NOMO-1 treated with DMSO at 0.1 percent for 48 hours (cell line): Measurements from ENCODE around the gene AKAP10.
A peak's percentile ranks its signal among the peaks of the same experiment; 100 is the strongest.
"Not testable (repeated sequence)": the region's sequence is repeated elsewhere in the genome, so short reads cannot be mapped to it uniquely, and the experiment has no call there.

Experiments
- DNase-seq: peaks from one replicate; lab custom pipeline; 2025; ENCODE audit not compliant: unreplicated experiment; lab: John Stamatoyannopoulos, UW

AKAP10 gene

GRCh38 chr17:19933628-19934027 lies 44.0 kb downstream of the AKAP10 start:
- no peak for DNase-seq

DNA sequence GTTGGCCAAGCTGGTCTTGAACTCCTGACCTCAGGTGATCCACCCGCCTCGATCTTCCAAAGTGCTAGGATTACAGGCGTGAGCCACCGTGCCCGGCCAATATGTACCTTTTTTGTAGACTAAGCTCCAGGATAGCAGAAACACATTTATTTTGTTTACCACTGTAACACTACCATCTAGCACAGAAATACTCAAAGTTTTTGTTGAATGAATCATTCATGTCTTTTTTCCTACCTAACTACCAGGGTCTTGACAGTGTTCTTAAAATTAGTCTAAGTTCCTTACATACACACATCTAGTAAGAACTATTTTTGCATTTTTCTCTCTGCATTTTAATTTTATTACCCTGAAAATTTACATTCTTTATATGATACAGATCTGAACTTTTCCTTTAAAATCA lies 44.4 kb downstream of the AKAP10 start:
- no peak for DNase-seq

DNA sequence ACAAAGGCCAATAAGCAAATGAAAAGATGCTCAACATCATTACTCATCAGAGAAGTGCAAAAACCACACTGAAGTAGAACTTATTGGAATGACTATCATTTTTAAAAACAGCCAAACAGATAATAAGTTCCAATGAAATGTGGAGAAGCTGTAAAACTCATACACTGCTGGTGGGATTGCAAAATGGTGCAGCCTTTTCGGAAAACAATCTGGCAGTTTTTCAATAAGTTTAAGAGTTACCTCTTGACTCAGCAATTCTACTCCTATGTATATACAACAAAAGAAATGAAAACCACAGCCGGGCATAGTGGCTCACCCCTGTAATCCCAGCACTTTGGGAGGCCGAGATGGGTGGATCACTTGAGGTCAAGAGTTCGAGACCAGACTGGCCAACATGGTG lies 49.3 kb downstream of the AKAP10 start:
- DNase-seq: no peak

GRCh38 chr17:19915245-19915978 lies 62.2 kb downstream of the AKAP10 start:
- no peak for DNase-seq

GRCh38 chr17:19911033-19911432 lies 66.6 kb downstream of the AKAP10 start:
- no peak for DNase-seq

DNA sequence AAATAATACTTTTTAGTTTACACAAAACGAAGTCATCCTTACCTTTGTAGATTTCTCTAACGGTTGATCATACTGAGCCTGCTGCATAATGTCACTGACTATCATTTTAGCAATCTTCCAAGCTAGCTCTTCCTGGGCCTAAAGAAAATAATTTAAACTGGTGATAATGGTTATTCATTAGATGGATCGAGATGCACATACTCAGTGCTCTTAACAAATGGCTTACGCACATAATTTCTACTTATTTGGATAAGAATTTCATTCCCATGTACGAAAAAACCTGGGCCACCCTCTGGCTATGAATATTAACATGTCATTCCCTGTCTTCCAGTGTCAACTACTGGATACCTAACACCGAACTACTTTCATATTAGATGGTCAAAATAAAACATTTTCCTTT lies 68.5 kb downstream of the AKAP10 start:
- no peak for DNase-seq

DNA sequence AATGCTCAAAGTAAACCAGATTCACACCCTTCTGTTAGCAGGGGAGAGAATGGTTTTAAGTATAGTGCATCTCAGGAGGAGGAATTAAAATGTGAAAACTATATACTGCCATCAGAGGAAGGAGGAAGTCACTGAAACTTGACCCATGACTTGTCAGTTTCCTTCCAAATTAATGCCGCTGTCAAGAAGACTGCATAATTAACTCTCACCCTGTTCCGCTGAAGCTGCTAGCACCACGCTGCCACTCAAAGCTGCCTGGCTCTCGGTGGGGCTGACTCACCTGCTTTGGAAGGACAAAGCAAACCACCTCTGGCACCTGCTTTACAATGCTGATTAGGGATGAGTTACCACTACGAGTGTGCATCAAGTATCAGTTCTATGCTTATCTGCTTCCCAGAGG lies 72.1 kb downstream of the AKAP10 start:
- DNase-seq: peak; percentile 45

- DNase-seq: no peak
These were observed 72.7 kb downstream of the AKAP10 start for GRCh38 chr17:19904924-19905323.

- DNase-seq: no peak
These were observed 73.2 kb downstream of the AKAP10 start for GRCh38 chr17:19904412-19904811.

GRCh38 chr17:19900809-19901208 lies 76.8 kb downstream of the AKAP10 start:
- no peak for DNase-seq

DNA sequence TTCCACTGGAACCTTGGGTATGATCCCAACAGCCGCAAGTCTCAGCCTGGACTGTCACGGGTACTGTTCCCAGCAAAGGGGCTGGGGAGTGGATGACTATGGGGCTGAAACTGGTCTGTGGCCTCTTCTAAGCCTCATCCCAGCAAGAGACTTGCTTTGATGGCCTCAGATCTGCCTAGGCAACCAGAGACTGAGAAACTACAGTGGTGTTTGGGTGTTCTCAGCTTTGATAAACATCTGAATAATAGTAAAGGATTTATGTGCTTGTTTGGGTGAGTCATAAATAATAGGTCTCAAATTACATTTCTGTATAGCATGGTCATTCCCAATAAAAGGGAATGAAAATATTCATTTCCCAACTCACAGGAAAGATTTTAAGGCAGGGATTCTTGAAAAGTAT lies 79.7 kb downstream of the AKAP10 start:
- no peak for DNase-seq

- DNase-seq: no peak
These were observed 80.4 kb downstream of the AKAP10 start for GRCh38 chr17:19897090-19897837.

DNA sequence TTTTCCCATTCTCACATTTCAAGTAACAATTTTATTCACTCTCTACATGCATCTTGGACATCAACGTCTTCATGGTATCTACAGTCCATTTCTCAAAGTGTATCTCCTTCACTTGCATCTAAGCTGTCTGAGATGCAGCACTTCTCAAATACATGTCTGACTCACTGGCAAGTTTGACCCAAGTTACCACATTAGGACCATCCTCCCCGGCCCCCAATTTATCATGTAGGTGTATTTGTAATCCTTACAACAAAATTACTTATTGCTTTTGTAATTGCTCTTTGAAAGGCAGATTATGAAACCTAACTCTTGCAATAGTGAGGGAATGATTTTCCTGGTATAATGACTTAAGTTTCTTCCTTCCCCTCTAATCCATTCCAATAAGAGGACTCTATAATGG lies 80.9 kb downstream of the AKAP10 start:
- DNase-seq: no peak

DNA sequence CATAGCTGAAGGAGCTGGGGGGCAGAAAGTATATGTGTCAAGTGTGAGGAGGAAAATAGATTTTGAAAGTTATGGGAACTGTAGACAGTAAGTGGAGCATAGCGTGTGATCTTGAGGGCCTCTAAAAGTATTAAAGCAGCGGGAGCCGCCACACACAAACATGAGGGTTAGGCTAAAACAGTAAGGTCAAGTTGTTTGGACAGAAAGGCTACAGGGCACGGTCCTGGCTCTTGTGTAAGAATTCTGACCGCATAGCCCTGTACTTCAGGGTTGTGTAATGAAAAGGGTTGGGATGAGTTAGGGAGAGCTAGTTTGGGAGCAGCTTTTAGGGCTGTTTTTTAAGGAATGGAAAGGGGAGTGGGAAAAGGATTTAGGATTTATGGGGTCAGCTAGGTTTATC lies 87.1 kb downstream of the AKAP10 start:
- DNase-seq: not testable (repeated sequence)

GRCh38 chr17:19890001-19890400 lies 87.6 kb downstream of the AKAP10 start:
- DNase-seq: not testable (repeated sequence)

- no peak for DNase-seq
These were observed 91.5 kb downstream of the AKAP10 start for GRCh38 chr17:19886116-19886515.

DNA sequence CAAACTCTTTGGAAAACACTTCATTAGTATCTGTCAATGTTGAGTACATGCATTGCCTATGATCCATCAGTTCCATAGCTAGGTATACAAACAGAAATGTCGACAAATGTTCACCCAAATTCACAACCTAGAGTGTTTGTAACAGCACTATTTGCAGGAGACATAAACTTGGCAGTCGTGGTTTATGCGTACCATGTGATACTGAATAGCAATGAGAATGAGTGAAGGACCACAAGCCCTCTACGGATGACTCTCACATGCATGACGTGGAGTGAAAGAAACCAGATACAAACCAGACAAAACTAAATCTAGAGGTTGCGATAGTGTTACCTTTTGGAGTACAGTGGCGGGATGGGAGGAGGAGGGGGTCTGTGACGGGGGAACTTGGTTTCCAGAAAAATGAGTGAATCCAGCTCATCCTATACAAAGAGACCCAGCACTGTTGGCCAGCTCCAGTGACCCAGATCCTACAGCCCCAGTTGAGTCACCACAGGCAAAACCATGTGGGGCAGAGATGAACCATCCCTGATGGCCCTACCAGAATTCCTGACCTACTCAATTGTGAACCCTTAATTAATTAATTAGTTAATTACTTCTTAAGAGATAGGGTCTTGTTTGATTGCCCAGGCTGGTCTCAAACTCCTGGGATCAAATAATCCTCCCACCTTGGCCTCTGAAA lies 94.0 kb downstream of the AKAP10 start:
- DNase-seq: no peak

DNA sequence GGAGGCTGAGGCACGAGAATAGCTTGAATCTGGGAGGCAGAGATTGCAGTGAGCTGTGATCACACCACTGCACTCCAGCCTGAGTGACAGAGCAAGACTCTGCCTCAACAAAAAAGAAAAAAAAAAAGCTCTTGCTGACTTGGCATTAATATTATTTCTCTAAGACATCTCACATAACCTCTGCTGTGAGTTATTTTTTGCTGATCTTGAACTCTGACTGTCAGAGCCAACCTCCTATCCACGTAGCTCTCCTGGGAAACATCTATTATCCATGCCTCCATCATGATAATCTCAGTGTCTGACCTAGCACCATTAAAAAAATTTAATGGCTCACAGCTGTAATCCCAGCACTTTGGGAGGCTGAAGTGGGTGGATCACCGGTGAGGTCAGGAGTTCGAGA lies 97.2 kb downstream of the AKAP10 start:
- DNase-seq: no peak

DNA sequence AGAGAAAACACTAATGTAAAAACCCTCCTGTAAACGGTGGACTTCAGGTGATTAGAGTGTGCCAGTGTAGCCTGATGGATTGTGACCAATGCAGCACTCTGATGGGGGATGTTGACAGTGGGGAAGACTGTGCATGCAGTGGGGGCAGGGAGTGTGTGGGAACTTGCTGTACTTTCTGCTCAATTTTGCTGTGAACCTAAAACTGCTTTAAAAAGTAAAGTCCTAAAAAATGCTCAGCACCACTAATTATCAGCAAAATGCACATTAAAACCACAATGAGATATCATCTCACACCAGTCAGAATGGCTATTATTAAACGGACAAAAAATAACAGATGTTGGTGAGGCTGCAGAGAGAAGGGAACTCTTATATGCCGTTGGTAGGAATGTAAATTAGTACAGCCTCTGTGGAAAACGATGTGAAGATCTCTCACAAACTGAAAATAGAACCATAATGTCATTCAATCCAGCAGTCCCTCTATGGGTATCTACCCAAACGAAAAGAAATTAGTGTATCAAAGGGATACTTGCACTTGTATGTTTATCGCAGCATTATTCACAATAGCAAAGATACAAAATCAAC lies 100.2 kb downstream of the AKAP10 start:
- DNase-seq: no peak

- peak; percentile 88 for DNase-seq
These were observed 101.0 kb downstream of the AKAP10 start for GRCh38 chr17:19876529-19877161.

DNA sequence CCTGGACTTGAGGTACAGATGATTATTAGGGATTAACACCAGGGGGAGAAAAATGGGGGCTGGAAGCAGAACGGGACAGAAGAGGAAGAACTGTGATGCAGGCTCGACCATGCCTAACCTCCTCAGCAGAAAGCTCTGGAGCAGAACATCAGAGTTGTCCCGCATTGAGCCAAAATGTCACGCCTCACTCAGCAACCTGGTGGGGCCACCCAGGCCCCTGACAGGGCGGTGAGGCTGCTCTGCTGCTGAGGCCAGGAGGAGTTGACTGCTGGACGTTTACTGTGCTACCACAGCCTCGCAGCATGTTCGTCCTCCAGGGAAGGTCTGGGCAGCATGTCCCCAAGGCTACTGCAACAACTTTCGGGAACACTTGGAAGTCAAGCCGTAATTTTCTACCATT lies 103.4 kb downstream of the AKAP10 start:
- no peak for DNase-seq
